ENCODE measurements around the gene CD300LD.
"Not testable (repeated sequence)": the region's sequence is repeated elsewhere in the genome, so short reads cannot be mapped to it uniquely, and the experiment has no call there.

The CD300LD gene

DNA sequence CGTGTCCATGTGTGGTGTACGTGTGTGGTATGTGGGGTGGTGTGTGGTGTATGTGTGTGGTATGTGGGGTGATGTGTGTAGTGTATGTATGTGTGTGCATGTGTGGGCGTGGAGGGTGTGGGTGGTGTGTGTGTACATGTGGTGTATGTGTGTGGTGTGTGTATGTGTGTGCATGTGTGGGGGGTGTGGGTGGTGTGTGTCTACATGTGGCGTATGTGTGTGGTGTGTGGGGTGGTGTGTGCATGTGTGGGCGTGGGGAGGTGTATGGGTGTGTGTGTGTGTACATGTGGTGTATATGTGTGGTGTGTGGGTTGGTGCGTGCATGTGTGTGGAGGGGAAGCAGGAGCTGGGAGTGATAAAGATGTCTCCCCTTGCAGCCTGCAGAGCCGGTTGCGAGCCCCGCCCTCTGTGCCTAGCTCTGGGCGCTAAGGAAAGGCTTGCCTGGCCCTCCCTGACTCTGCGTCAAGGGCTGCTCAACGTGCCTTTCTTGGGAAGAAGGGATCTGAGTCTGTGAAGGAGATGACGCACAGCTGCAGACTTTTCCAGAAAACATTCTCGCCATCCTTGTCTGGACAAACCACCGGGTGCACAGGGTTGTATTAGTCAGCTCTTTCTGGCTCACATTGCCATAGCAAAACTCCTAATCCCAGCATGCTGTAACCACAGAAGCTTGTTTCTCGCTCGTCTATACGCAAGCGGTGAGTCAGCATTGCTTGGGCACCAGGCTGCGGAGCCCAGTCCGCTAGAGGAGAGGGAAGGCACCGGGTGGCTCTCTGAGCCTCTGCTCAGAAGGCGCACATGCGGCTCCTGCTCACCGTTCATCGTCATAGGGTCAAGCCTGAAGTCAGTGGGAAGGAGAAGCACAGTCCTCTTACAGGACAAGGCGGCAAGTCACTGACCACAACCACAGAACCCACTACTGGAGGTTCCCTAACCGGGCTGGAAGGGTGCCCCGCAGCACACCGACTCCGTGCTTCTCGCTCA is 22.8 kb downstream of the CD300LD start:
- no peak for DNase-seq

DNA sequence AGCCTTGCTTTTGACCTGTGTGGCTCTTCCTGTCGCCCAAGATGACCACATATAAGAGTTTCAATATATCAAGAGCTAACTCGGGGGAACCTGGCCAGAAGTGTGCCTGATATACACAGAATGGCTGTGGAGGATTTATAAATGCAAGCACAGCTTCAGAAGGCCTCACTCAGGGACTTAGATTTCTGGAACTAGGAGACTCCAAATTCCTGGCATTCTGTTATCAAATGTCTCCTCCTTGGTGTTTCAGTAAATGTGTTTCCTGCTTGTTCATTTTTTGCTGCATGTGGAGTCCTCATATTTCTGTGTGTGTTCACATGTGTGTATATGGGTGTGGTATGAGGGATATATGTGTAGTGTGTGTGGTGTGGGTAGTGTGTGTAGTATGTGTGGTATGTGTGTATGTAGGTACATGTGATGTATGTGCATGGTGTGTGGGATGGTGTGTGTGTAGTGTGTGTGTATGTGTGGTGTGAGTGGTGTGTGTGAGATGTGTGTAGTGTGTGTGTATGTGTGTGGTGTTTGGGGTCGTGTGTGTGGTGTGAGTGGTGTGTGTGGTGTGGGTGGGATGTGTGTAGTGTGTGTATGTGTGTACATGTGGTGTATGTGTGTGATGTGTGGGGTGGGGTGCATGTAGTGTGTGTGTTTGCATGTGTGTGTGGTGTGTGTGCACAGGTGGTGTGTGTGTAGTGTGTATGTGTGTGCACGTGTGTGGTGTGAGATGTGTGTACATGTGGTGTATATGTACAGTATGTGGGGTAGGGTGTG is 23.8 kb downstream of the CD300LD start:
- no peak for DNase-seq

DNA sequence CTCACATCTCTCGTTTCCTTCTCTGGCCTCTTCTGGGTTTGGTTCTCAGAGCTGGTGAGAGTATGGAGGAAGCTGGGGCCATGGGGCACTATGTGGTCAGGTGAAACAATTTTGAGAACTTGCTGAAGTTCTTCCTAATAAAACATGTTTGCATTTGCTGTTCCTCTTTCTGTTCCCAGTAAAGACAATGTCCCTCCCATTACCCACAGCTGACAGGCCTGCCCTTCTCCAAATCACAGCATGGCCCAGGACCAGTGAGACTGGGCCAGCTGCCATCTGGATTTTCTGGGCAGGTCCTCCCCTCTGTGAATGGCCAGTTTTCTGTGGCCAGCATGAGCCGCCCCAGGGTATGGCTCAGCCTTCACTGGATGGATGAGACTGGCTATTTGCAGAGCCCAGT is 24.7 kb downstream of the CD300LD start, which contains the start of gene CD300H:
Gene CD300H, minus strand, starts transcription at position 113 of the 400 bp plus-strand sequence.
- no peak for DNase-seq

DNA sequence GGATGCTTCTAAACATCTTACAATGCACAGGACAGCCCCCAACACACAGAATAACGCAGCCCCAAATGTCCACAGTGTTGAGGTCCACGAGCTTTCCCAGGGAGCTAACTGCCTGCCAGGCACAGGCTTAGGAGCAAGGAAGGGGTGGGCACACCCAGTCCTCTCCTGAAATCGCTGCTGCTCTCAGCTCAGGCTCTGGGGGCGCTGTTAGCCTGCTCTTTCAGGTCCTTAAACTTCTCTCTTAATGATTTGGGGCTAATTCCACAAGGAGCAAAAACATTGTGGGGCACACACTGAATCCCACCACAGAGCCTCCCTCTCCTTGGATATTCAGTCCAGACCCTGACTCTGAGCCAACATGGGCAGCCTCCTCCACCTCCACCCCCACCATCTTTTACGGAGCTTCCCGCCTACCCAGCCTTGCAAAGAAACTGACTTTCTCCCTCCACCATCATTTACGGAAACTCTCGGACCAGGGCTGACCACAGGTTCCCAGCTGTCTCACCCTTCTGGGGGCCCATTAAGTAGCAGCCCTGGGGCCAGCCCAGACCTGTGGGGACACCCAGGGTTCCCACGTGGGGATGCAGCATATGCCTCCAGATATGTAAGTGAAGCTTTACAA is 25.8 kb downstream of the CD300LD start:
- no peak for DNase-seq

DNA sequence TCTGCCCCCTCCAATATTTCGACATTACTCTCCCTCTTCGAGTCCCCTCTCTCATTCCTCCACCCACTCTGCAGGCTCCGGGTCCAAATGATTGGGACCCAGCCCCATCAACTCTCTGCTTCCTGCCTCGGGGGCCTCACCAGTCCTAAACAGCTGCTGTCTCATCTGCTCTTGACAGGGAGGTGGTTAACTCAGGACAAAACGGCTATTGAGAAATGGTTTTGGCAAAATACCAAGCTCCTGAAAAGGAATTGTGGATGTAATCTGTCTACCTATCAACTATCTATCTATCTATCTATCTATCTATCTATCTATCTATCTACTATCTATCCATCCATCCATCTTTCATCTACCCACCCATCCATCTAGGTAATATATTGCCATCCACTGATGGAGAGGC is 27.0 kb downstream of the CD300LD start:
- DNase-seq: no peak

DNA sequence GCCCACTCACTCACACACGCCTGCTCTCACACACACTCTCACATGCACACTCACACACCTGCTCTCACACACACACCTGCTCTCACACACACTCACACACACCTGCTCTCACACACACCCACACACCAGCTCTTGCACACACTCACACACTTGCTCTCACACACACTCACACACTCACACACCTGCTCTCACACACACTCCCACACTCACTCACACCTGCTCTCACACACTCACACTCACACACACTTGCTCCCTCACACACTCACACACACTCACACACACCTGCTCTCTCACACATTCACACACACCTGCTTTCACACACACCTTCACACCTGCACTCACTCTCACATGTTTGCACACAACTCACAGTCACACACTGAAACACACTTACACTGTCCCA is 28.7 kb downstream of the CD300LD start:
- no peak for DNase-seq

DNA sequence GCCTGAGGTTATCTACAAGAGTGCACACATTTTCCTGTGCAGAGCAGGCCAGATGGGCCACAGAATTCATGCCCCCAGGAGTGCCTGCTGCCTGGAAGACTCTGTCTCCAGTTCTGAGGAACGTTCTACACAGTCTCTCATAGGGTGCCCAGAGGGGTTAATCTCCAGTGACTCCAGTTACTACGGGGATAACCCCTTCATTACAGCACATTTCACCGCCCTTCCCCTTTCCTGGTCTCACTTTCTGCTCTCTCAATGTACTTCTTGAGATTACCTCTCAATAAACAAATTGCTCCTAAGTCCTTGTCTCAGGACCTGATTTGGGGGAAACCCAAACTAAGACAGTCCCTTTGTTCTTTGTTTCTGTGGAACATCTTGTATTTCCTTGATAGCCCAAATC is 30.5 kb downstream of the CD300LD start:
- no peak for DNase-seq

DNA sequence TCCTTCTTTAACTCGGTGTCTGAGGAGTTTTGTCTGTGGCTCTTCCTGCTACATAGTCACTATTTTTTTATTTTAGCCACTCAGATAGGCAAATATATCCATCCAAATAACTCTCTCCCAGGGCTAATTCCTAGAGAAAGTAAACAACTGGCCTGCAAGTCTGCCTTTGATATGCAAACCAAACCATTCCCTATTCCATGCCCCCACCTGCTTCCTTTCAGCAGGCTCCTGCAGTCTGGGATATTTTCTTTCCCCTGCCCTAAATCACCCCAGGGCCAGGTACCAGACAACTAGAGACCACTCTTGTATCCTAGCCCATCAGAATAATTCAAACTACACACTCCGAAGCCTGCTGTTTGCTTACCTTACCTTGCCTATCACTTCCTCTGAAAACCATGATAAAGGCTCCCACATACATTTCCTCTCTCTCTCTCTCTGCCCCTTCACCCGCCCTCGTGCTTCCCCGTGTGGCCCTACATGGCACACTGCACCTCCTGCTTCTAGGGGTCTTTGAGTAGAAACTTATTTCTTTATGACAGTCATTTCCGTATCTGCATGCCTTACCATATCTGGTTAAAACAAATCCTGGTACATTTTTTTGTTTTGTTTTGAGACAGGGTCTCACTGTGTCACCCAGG is 33.1 kb downstream of the CD300LD start:
- no peak for DNase-seq

DNA sequence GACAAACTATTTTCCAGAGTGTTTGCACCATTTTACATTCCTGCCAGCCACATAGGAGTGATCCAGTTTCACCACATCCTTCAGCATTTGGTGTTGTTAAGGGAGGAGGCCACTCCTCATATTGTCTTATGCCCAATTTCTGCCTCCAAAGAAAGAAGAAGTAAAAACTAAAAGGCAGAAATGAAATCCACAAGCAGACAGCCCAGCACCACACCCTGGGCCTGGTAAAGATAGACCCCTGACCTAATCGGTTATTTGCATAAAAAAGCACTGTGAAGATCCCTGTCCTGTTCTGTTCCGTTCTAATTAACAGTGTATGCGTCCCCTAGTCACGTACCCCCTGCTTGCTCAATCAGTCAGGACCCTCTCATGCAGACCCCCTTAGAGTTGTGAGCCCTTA is 33.7 kb downstream of the CD300LD start:
- DNase-seq: not testable (repeated sequence)

DNA sequence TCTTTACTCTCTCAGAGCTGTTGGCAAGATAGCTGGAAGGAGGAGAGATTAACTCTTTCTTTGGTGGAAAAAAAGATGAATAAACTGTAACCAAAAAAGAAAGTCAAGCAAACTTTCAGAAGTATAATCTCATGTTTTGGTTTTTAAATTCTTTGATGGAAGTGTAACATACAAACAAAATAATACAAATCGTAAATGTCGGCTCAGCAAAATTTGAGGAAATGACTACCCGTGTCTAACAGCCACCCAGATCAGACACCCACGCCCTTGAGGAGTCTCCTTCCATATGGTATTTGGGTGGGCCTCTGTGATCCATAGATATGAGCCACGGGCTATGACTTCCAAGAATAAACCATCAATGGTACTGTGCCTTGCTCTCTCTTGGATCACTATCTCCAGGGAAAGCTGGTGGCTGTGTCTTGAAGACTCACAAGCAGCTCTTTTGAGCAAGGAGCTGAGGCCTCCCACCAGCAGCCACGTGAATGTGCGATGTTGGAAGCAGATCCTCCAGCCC is 36.6 kb downstream of the CD300LD start:
- DNase-seq: no peak

DNA sequence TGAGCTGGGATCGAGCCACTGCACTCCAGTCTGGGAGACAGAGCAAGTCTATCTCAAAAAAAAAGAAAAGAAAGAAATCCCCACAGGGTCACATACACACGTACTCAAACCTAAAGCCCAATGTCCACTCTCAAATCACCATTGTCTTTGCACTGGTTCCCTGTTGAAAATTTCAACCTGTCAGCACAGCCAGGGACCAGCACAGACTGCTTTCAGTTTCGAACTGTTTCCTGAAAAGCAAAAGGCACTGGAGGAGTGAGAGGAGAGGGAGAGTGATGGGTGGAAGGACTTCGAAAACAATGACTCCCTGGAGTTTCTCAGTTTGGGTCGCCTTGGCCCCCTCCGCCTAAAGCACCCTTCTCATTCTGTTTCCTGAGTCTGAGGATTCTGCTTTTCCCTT is 37.2 kb downstream of the CD300LD start:
- no peak for DNase-seq

DNA sequence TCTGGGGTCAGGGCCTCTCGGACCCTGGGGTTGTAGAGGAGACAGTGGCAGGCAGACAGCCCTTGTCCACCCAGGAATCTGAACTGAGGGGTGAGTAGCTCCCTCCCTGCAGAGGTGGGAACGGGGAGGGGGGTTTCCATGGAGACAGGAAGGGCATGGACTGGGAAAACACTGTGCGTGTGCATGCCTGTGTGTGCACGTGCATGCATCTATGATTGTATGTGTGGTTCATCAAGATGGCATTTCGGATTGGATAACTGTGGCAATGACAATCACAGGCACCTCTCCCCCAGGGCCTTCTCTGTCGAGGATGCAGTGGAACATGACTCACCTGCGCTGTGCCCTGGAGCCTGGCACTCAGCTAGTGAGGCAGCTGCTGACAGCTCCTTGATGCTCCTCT is 40.0 kb downstream of the CD300LD start:
- DNase-seq: no peak

DNA sequence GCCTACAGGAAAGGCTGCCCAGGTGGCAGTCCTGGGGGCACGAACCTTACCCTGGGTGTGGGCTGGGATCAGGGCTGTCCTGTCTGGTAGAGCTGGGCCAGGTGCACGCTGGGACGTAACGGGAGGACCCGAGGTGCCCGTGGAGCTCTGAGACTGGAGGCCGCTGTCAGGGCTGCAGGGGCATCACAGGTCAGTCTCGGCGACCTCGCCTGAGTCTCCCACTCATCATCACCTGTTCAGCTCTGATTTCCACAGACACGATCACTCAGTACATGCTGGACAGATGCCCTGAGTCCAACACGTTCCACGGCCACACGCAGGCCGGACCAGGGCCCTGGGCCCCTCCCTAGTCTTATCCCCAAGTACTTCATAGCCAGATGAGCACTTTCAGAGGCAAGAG is 41.5 kb downstream of the CD300LD start:
- no peak for DNase-seq

DNA sequence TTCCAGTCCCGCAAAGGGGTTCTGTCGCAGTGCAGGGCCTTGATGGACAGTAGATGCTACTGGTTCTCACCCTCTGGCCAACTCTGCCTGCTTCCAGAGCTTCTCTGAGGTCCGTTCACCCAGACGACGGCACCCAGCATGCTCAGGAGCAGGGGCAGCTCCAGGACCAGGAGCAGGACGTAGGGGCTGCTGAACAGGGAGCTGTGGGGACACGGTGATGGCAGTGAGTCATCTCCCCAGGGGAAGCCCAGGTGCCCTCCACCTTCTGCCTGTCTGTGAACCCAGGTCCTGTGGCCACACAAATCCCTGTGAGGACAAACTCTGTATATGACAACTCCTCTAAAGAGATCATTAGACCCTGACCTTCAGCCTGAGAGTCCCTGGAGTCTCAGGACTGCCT is 42.7 kb downstream of the CD300LD start:
- no peak for DNase-seq

DNA sequence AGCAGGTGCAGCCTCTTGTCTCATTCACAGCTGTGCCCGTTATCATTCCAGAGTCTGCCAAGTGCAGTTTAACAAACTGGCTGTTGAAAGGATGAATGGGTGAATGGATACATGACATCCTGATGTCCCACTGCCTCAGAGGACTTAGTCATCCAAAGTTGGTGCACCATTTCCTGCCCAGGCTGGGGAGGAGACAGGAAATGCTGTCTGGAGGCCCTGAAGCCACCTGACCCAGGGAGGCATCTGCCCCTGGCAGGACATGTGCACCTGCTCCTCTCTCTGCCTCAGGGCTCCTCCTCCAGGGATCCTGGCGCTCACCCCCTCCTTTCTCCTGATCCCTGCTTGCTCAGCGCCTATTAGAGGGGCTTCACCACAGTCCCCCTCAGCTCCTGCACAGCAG is 44.3 kb downstream of the CD300LD start:
- no peak for DNase-seq

DNA sequence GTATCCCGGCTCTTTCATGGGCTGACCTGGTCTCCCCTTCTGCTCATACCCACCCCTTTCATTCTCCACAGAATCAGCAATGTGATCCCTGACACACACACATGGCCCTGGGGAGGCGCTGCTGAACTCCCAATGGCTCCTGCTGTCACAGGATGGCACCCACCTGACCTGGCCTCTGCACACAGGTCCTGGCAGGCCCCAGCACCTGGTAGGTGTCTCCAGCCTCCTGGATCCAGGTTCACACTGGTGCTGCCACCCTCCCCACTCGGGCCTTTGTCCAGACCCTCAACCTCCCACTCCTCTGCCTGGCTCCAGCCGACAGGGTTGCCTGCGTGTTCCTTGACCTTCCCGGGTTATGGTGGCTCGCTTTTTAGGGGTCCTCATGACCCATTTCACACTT is 44.8 kb downstream of the CD300LD start:
- no peak for DNase-seq

DNA sequence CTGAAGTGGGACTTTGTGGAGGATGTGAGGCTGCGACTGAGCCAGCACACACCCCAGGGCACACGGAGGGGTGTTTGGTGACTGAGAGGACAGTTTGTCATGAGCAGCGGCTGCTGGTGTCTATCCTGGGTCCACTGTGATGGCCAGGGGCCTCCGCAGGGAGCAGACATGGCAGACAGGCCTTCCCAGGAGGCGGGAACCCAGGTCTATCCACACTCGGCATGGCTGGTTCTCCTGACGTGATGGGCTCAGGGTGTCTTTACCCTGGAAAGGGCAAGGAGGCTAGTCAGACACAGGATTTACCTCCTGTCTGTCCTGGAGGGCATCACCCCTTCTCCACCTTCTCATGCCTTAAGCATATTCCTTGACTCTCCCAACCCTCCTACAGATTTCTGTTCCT is 45.5 kb downstream of the CD300LD start:
- DNase-seq: no peak

DNA sequence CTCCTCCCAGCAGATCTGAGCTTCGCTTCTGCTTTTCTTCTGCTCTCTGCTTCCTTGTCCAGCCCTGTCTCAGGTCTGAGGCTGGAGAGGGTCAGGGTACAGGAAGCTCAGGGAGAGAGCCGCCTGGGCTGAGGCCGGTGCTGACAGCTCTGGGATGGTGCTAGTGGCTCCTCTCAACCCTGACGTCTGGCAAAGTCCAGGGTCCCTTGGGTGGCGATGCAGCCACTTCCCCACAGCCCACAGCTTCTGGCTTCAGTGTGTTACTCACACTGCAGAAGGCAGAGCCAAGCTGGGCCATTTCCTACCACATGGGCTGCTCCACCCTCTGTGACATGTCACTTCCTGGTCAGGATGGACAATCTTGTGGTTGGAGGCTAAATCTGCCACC is 46.2 kb downstream of the CD300LD start, which contains the start of gene CD300C:
Gene CD300C, minus strand, starts transcription at position 273 of the 388 bp plus-strand sequence. CDS start 333 bp downstream, outside the sequence.
- DNase-seq: no peak

DNA sequence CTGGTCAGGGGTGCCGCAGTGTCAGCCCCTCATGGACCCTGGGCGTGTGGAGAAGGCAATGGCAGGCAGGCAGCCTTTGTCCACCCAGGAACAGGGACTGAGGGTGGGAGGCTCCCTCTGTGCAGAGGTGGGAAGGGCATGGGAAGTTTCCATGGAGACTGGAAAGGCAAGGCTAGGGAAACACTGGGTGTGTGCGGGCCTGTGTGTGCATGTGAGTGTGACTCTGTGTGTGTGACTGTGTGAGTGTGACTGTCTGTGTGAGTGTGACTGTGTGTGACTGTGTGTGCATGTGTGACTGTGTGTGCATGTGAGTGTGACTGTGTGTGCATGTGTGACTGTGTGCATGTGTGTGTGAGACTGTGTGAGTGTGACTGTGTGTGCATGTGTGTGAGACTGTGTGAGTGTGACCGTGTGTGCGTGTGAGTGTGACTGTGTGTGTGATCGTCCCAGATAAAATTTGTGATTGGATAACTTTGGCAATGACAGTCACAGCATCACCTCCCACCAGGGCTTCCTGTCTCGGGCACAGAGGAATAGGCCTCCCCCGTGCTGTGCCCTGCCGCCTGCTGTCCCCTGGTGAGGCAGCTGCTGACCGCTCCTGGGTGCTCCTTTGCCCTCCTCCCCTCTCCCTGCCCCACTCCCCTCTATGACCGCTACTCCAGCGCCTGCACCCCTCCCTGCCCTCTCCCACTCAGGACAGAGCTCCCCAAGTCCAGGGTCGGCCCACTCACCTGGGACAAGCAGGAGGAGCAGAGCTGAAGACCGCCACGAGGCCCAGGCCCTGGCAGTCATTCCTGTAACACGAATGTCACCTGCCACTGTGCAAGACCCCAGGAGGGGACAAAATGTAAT is 46.9 kb downstream of the CD300LD start:
- DNase-seq: no peak

DNA sequence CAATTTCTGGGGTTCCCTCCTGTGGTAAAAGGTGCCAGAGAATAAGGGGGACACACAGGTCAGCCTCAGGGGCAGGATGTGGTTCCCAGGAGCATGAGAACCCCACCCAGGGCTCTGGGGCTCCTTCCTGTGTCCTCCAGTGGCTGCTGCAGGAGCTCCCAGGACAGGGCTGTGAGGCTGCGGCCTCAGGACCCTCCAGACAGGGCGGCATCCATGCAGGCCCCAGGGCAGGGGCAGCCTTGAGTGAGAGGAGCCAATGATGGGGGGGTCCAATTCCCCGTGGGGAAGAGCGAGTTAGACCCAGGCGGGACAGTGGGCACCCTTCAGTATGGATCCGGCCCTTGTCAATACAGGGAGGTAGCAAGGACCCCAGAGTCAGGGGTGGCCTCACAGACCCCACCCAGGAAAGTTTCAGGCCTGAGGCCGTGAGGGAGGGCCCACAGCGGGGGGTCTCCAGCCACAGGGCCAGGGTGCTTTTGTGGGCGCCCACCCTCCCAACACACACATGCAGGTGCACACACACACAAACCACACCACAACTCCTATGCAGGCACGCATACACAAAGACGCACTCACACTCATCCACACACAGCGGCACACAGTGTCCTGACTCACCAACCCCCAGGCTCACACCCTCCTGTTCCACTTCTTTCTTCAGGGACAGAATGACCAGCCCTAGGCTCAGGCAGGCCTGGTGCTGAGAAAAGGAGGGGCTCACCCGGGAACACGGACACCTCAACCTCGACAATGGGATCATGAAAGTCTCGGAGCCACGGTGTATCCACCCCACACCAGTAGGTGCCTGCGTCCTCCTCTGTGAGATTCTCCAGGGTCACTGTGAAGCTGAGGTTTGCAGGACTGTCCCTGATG is 48.0 kb downstream of the CD300LD start:
- no peak for DNase-seq

DNA sequence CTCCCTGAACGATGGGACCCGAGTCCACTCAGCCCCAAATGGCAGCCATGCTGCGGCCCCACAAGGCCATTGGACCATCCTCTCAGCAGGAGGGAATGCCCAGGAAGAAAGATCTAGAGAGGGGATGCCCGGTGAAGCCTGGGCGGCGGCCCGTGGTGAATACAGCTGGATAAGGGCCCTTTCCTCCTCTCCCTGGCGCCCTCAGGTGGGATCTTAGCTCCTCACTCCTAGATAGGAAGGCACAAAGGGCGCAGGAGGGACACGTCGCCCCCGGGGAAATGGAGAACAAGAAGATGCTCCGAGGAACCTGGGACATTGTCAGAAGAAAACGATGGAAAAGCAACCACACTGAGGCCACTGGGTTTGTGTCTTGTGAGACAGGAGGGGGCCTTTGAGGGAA is 48.7 kb downstream of the CD300LD start:
- no peak for DNase-seq

All from DMS153 (cell line).